ENCODE results near the gene TSFM. TPM values are rescaled to one million over a fixed set of nuclear protein-coding genes. Genes with fewer than 3 reads are reported as not detected.

TSFM gene
- total RNA-seq, 2 donors from 2014 or later: 37.7 to 39.9 TPM

GRCh38 chr12:57782243-57782607, 362 bp upstream of the TSFM start:
- no peaks in the 10 kb centered on the region for H3K9me3 Mint-ChIP-seq
- no peaks in the 10 kb centered on the region for H3K27me3 Mint-ChIP-seq (ENCODE audit: insufficient read depth)
- H3K4me3 ChIP-seq (ENCODE audit: low read length): peak overlapping the region; percentile 97
- no peaks in the 10 kb centered on the region for H3K27me3 ChIP-seq (ENCODE audit: control insufficient read depth, insufficient read depth, low read length, poor library complexity, severe bottlenecking)
- DNase-seq: no peak
- H3K36me3 ChIP-seq (ENCODE audit: control insufficient read depth, insufficient read depth, low read length): peaks cover 27% of the 10 kb centered on the region
- peaks cover 18% of the 10 kb centered on the region for H3K36me3 Mint-ChIP-seq (ENCODE audit: low read depth)
- no peak for TF ChIP-seq CTCF (conservative IDR thresholded peaks at IDR 0.05)
- 15% methylated on average over 3 of the region's 4 CpGs; no CpG with 5 or more reads in 1 of the 2 experiments for WGBS, 2 experiments (ENCODE audit: insufficient coverage in 1 of 2, insufficient read length in 1 of 2)
- peaks cover 4% of the 10 kb centered on the region for H3K4me1 Mint-ChIP-seq
- no peaks in the 10 kb centered on the region for H3K9me3 ChIP-seq (ENCODE audit: control insufficient read depth, low read length)
- H3K4me3 Mint-ChIP-seq: peak overlapping the region; percentile 100
- H3K9ac ChIP-seq (ENCODE audit: extremely low read depth, low read length, poor library complexity, severe bottlenecking): no peak overlapping the region
- H3K27ac ChIP-seq (ENCODE audit: low read depth, low read length): no peak overlapping the region
- H3K27ac Mint-ChIP-seq: no peak overlapping the region
- no peaks in the 10 kb centered on the region for H3K4me1 ChIP-seq (ENCODE audit: control insufficient read depth, insufficient read depth, low read length)

- Mint-ChIP-seq H3K9me3 (no peaks in the 10 kb centered on the region), H3K4me1 (peaks cover 4% of the 10 kb centered on the region), H3K27ac (peak overlapping the region; percentile 94), H3K4me3 (peak overlapping the region; percentile 100), H3K27me3 (ENCODE audit: insufficient read depth) (no peaks in the 10 kb centered on the region), H3K36me3 (ENCODE audit: low read depth) (peaks cover 27% of the 10 kb centered on the region)
- WGBS, 2 experiments (ENCODE audit: insufficient coverage in 1 of 2, insufficient read length in 1 of 2): 87 to 96% methylated on average over 7 to 10 of the region's 12 CpGs
- no peaks in the 10 kb centered on the region for H3K4me1 ChIP-seq (ENCODE audit: control insufficient read depth, insufficient read depth, low read length)
- no peak for TF ChIP-seq CTCF (conservative IDR thresholded peaks at IDR 0.05)
- peak overlapping the region; percentile 97 for H3K4me3 ChIP-seq (ENCODE audit: low read length)
- H3K9ac ChIP-seq (ENCODE audit: extremely low read depth, low read length, poor library complexity, severe bottlenecking): peak overlapping the region; percentile 76
- no peak overlapping the region for H3K27ac ChIP-seq (ENCODE audit: low read depth, low read length)
- H3K9me3 ChIP-seq (ENCODE audit: control insufficient read depth, low read length): no peaks in the 10 kb centered on the region
- no peak for DNase-seq
- H3K36me3 ChIP-seq (ENCODE audit: control insufficient read depth, insufficient read depth, low read length): peaks cover 38% of the 10 kb centered on the region
- no peaks in the 10 kb centered on the region for H3K27me3 ChIP-seq (ENCODE audit: control insufficient read depth, insufficient read depth, low read length, poor library complexity, severe bottlenecking)
Observed at GRCh38 chr12:57783466-57783801, 847 bp downstream of the TSFM start.

- no peak for TF ChIP-seq CTCF (conservative IDR thresholded peaks at IDR 0.05)
- Histone ChIP-seq H3K4me3 (ENCODE audit: low read length) (no peak overlapping the region), H3K9me3 (ENCODE audit: control insufficient read depth, low read length) (no peaks in the 10 kb centered on the region), H3K4me1 (ENCODE audit: control insufficient read depth, insufficient read depth, low read length) (no peaks in the 10 kb centered on the region), H3K9ac (ENCODE audit: extremely low read depth, low read length, poor library complexity, severe bottlenecking) (no peak overlapping the region), H3K27ac (ENCODE audit: low read depth, low read length) (no peak overlapping the region), H3K36me3 (ENCODE audit: control insufficient read depth, insufficient read depth, low read length) (peaks cover 42% of the 10 kb centered on the region), H3K27me3 (ENCODE audit: control insufficient read depth, insufficient read depth, low read length, poor library complexity, severe bottlenecking) (no peaks in the 10 kb centered on the region)
- H3K9me3 Mint-ChIP-seq: no peaks in the 10 kb centered on the region
- no peak for DNase-seq
- H3K27ac Mint-ChIP-seq: no peak overlapping the region
- H3K27me3 Mint-ChIP-seq (ENCODE audit: insufficient read depth): no peaks in the 10 kb centered on the region
- H3K36me3 Mint-ChIP-seq (ENCODE audit: low read depth): peaks cover 31% of the 10 kb centered on the region
- peak overlapping the region; percentile 100 for H3K4me3 Mint-ChIP-seq
- 94 to 100% methylated on average over 4 to 11 of the region's 11 CpGs for WGBS, 2 experiments (ENCODE audit: insufficient coverage in 1 of 2, insufficient read length in 1 of 2)
- H3K4me1 Mint-ChIP-seq: peaks cover 4% of the 10 kb centered on the region
Observed at GRCh38 chr12:57783861-57784260, 1.3 kb downstream of the TSFM start.

All from endodermal cell (in vitro differentiated cells).